Dermis microvascular lymphatic vessel endothelial cell (primary cell): ENCODE results near the gene MVD. TPM values are rescaled to one million over a fixed set of nuclear protein-coding genes. Genes with fewer than 3 reads are reported as not detected.

Experiments used
- DNase-seq, 2 donors: peaks; one replicate each; pipeline versions ENCODE4 v3.0.0 to v3.0.0-alpha.2; 2010; ENCODE audit warnings: low read depth in 2 of 2
- total RNA-seq: library from RNA; depleted of rRNA; stranded (reverse); fragments of >200 nt; gene quantifications from 2 replicates; pipeline ENCODE4 v1.2.1, GENCODE V29; 2014

MVD gene, protein sequence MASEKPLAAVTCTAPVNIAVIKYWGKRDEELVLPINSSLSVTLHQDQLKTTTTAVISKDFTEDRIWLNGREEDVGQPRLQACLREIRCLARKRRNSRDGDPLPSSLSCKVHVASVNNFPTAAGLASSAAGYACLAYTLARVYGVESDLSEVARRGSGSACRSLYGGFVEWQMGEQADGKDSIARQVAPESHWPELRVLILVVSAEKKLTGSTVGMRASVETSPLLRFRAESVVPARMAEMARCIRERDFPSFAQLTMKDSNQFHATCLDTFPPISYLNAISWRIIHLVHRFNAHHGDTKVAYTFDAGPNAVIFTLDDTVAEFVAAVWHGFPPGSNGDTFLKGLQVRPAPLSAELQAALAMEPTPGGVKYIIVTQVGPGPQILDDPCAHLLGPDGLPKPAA
- 47.5 and 59.7 TPM in 2 replicates for total RNA-seq

GRCh38 chr16:88662843-88663606, at the start of gene MVD:
Gene MVD (minus strand): TSS chr16:88663091. CDS start chr16:88663080, 11 bp downstream.
- DNase-seq: peak; percentile 96 to 99

DNA sequence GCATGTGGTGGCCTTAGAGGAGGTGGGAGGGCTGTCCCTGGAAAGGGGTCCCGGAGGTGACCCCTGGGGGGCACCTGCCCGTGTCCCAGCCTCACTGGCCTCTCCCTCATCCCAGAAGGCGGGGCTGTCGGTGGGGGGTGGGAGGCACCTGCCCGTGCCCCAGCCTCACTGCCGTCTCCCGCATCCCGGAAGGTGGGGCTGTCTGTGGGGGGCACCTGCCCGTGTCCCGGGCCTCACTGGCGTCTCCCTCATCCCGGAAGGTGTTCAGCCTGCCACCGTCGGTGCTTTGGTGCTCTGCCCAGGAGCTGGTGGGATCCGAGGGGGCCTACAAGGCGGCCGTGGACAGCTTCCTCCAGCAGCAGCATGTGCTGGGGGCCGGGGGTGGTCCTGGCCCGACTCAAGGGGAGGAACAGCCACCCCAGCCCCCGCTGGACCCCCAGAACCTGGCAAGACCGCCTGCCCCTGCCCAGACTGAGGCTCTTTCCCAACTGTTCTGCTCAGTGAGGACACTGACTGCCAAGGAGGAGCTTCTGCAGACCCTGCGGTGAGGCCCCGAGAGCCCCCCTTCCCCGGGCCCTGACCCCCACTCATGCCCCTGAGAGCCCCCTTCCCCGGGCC, 49.6 kb upstream of the MVD start:
- no peak for DNase-seq

DNA sequence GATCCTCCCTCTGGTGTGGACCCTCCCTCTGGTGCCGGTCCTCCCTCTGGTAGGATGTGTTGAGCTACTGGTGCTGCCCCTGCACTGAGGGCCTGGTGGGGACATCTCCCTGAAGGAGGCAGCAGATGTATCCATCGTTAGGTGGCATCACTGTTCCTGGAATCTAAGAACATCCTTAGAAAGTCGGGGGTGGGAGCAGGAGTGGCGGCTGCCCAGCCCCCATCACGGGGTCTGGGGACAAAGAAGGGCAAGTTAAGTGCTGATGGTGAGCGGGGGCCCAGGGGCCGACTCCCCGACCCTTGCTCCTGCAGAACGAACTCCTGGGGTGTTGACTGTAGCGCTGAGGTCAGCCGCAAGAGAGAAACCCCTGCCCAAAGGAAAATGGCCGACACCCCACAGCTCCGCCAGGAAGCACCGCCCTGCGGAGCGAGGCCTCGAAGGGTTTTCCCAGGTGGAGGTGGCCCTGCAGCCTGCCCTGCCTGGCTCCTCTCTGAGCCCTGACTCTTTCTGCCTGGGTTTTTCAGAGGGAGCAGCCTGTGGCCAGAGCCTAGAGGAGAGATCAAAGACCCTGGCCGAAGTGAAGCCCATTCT, 49.0 kb upstream of the MVD start:
- no peak for DNase-seq

- DNase-seq: no peak
These were observed 47.7 kb upstream of the MVD start for GRCh38 chr16:88710556-88710955.

DNA sequence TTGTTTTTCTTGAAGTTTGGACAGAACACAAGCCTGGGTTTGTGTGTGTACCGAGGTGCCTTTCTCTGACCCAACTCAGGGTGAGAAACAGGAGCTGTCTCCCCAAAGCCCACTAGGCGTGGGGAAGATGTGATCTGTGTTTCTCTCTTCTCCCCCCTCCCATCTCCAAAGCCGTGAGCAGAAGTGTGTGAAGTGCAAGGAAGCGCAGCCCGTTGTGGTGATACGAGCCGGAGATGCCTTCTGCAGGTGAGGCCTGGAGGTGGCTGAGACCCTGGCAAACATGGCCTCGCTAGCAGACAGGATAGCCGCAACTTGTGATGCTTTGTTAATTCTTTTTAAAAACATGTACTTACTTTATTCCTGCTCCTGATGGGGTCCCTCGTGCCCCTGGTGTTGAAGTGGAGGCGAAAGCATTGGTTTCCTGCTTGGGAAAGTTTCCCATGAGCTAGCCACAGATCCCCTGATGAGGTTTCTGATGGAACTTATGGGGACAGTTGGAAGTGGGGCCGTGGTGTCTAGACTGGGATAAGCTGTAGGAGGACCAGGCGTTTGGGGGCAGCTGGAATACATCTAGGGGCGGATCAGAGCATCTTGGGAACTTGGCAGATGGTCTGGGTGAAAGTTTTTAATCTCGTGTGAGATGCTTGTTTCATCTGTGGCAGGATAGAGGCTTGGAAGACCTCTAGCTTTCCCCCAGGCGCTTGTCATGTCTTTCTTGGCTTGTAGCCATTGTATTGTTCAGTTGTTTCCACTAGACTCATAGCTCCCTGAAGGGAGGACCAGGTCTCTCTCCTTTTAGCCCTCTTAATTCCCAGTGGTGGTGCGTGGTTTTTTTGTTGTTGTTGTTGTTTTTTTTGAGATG, 44.3 kb upstream of the MVD start:
- DNase-seq: peak in 1 of 2 donors; percentile 35

DNA sequence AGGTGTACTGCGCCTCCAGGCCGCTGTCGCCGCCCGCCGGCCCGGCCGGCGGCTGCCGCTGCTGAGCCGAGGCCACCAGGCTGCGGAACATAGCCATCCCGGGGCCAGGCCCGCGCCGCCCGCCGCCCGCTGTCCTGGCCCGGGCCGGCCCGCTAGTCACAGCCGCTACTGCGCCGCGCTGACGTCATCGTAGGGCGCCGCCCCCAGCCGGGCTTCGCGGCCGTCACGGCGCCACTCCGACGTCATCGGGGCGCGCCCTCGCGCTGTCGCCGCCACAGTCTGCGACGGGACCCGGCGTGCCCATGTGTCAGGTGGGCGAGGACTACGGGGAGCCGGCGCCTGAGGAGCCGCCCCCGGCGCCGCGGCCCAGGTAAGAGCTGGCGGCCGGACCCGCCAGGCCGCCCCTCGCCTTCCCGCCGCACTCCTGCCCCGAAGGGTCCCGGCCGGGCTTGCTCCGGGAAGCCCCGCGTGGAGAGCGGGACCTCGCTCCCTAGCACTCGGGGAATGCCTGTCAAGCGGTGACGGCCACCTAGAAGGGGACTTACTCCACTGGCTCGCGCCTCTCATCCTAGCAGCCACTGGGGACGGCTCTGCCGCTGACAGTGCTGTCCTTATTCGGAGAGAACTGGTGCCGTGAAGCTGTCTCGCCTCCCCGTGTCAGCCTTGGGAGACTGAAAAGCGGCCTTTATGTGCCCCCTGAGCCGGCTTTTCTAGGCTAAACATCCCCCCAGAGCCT, 43.5 kb upstream of the MVD start, which contains the start of the genes CTU2 and RNF166:
Gene CTU2, plus strand, starts transcription at position 275 of the 736 bp plus-strand sequence. Its CDS starts 28 bp downstream, at position 303.
Gene RNF166, minus strand, starts transcription at position 180 of the 736 bp plus-strand sequence. Its CDS starts 83 bp downstream, at position 97.
- DNase-seq: peak; percentile 71 to 92

- peak in 1 of 2 donors; percentile 26 for DNase-seq
These were observed 42.9 kb upstream of the MVD start for GRCh38 chr16:88705801-88706228.

- DNase-seq: peak in 1 of 2 donors; percentile 28
These were observed 42.3 kb upstream of the MVD start for GRCh38 chr16:88705076-88705684.

- DNase-seq: peak in 1 of 2 donors; percentile 45
These were observed 40.8 kb upstream of the MVD start for GRCh38 chr16:88703486-88704309.

DNA sequence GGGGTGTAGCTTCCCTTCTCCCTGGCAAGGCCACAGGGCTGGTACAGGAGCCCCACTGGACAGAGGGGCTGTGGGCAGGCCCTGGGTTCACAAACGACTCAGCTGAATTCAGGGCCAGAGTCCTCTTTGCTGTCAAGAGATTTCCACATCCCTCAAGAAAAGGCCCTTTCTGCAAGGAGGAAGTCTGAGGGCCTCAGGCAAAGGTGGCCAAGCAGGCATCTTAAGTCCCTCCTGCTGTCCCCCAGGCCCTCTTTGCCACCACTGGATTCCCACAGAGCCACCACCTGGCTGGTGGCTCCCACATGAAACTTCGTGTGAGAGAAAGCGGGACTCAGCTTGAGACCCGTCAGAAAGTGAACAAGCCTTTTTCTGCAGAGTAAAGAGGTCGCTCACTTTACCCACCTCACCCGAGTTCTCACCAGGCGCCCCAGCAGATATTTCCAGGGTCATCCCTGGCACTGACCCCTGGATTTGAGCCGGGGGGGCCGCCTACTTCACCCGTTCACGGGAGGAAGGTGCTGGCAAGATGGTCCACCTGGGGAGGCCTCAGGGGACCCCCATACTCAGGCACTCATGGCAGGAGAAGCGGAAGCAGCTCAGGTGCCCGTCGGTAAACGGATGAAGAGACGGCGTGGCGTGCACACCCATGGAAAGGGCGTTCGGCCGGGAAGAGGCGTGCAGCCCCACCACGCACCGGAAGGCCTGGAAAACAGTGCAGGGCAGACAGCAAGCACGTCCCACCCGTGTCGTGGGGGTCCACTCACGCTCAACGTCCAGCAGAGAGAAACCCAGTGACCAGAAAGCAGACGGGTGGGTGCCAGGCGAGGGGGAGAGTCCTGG, 39.7 kb upstream of the MVD start:
- no peak for DNase-seq

DNA sequence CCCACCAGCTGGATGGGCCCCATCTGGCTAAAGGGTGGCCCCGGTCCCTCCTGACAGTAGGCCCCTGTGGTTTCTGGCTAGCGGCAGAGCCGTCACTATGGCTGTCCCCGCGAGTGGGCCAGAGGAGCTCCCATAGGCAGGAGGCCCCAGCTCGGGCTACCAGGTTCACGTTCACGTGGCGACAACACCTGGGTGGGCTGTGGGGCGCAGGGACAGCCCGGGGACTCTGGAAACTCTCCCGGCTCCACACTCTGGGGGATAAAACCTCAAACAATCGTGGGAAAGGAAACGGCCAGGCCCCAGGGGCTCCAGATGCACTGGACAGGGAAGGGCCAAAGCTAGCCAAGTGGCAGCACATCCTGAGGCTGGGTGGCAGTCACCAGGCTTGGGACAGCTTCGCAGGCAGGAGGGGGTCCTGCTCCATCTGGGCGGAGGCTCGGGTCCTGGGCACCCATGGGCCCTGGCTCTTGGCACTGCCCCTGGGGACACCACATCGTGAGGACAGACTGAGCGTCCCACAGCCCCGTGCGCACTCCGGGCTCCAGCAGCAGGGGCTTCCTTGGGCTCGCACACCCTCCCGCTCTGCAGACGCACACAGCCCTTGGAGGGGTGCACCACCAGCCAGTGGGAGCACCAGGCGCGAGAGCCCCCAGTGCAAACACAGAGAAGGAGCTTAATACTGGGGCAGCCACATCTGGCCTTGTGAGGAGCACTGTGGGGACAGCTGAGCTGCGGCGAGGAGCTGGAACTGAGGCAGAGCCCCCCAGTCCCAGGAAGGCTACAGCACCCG, 38.9 kb upstream of the MVD start:
- peak in 1 of 2 donors; percentile 39 for DNase-seq

DNA sequence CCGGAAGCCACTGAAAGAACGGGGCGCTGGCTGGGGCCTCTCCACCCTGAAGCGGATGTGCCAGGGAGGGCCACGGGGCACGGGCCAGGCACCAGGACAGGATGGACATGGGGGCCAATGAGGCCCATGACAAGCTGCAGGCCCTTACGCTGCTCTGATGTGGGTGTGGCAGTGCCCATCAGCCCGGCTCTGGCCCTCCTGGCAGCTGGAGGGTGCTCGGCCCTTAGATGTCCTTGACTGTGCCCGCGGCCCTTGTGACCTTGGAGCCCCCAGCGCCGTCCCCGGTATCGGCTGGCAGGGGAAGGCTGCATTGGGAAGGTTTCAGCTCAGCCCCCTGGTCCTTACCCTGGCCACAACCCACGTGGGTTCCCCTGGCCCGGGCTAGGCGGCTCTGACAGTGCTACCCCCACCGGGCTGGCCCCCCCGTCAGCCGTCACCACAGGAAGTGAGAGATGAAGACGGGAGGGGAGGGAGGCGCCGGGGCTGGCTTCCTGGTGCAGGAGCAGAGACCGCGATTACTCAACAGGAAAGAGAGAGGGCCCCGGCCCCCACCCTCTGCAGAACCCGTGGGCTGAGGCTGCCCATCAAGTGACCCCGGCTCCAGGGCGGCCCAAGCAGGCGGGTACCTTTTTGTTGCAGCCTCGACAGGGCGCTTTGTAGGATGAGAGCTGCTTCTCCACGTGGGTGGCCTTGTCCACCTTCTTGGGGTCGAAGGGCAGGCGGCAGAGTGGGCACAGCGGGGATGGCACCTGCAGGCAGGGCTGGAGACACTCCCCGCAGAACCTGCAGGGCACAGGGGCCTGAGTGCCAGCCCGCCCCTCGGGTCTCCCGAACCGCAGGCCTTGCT, 38.0 kb upstream of the MVD start:
- peak; percentile 87 to 97 for DNase-seq

- DNase-seq: no peak
These were observed 37.4 kb upstream of the MVD start for GRCh38 chr16:88700322-88700635.

DNA sequence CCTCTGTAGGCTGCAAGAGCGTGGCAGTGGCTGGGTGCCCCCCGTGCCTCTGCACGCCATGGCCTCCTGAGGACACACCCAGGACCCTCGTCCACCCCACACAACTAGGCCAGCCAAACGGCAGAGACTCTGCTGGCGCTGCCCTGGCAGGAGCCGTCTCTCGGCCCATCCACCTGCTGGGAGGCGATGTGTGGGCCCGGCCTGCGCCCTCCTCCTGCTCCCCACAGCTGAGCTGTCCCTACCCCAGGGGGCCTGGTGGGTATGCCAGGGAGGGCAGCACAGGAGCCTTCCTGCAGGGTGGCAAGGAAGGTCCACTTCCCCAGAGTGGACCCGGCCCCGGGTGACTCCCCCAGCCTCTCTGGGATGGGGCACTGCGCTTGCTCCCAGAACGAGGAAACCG, 36.3 kb upstream of the MVD start:
- no peak for DNase-seq

GRCh38 chr16:88698646-88699045, 35.8 kb upstream of the MVD start:
- no peak for DNase-seq
